ENCODE measurements around the gene RAI14.

Gene RAI14

GRCh38 chr5:34857161-34857560 lies 201.0 kb downstream of the RAI14 start:
- H3K27ac ChIP-seq: no peak overlapping the region
- H3K4me3 ChIP-seq (ENCODE audit: low read depth, low read length): no peak overlapping the region
- H3K9me3 ChIP-seq (ENCODE audit: severe bottlenecking): peaks cover 4% of the 10 kb centered on the region
- no peaks in the 10 kb centered on the region for H3K27me3 ChIP-seq (ENCODE audit: insufficient read depth, low read depth, severe bottlenecking)
- H3K36me3 ChIP-seq: no peaks in the 10 kb centered on the region
- DNase-seq: no peak
- TF ChIP-seq, protein P1, sequence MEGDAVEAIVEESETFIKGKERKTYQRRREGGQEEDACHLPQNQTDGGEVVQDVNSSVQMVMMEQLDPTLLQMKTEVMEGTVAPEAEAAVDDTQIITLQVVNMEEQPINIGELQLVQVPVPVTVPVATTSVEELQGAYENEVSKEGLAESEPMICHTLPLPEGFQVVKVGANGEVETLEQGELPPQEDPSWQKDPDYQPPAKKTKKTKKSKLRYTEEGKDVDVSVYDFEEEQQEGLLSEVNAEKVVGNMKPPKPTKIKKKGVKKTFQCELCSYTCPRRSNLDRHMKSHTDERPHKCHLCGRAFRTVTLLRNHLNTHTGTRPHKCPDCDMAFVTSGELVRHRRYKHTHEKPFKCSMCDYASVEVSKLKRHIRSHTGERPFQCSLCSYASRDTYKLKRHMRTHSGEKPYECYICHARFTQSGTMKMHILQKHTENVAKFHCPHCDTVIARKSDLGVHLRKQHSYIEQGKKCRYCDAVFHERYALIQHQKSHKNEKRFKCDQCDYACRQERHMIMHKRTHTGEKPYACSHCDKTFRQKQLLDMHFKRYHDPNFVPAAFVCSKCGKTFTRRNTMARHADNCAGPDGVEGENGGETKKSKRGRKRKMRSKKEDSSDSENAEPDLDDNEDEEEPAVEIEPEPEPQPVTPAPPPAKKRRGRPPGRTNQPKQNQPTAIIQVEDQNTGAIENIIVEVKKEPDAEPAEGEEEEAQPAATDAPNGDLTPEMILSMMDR (IDR thresholded peaks at IDR 0.05; ENCODE audit: low read depth, low read length): no peak

GRCh38 chr5:34857894-34858293 lies 201.8 kb downstream of the RAI14 start:
- no peak overlapping the region for H3K27ac ChIP-seq
- no peak for DNase-seq
- H3K27me3 ChIP-seq (ENCODE audit: insufficient read depth, low read depth, severe bottlenecking): no peaks in the 10 kb centered on the region
- peaks cover 4% of the 10 kb centered on the region for H3K9me3 ChIP-seq (ENCODE audit: severe bottlenecking)
- no peak overlapping the region for H3K4me3 ChIP-seq (ENCODE audit: low read depth, low read length)
- TF ChIP-seq, protein P1 (IDR thresholded peaks at IDR 0.05; ENCODE audit: low read depth, low read length): no peak
- H3K36me3 ChIP-seq: no peaks in the 10 kb centered on the region

DNA sequence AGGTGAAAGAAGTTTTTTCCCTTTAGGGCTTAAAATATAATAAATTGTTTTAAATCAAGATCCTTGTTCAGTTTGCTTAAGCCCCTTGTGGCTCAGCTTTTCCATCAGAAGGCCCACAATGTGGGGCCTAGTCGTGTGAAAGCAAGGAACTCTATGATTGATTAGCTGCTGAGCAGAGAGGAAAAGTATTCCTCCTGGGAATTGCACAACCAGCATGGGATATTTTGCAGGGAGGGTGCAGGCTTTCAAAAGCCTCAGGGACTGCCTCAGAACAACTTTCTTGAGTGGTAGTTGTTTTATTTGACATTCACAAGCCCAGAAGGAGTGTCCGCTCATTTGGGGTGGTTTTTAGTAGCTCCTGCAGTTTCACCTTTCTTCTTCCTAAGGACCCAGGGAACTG lies 202.7 kb downstream of the RAI14 start:
- H3K9me3 ChIP-seq (ENCODE audit: severe bottlenecking): no peaks in the 10 kb centered on the region
- no peak overlapping the region for H3K4me3 ChIP-seq (ENCODE audit: low read depth, low read length)
- TF ChIP-seq, protein P1 (IDR thresholded peaks at IDR 0.05; ENCODE audit: low read depth, low read length): no peak
- DNase-seq: no peak
- no peak overlapping the region for H3K27ac ChIP-seq
- H3K27me3 ChIP-seq (ENCODE audit: insufficient read depth, low read depth, severe bottlenecking): no peaks in the 10 kb centered on the region
- no peaks in the 10 kb centered on the region for H3K36me3 ChIP-seq

DNA sequence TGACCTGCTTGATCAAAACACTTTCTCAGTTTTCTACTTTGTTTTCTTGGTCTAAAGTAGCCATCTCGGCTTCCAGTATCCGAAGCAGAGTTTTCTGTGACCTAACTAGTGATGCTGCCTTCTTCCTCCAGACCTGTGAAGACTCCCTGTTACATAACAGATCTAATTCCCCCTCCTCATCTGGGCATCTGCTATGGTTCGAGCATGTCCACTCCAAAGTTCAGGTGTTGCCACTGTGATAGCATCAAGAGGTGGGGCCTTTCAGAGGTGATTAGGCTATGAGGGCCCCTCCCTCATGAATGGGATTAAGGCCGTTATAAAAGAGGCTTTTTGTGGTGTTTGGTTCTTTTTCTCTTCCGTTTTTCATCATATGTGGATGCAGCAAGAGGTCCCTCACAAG lies 203.1 kb downstream of the RAI14 start:
- H3K36me3 ChIP-seq: no peaks in the 10 kb centered on the region
- no peak for DNase-seq
- H3K27me3 ChIP-seq (ENCODE audit: insufficient read depth, low read depth, severe bottlenecking): no peaks in the 10 kb centered on the region
- H3K27ac ChIP-seq: no peak overlapping the region
- H3K9me3 ChIP-seq (ENCODE audit: severe bottlenecking): no peaks in the 10 kb centered on the region
- TF ChIP-seq, protein P1 (IDR thresholded peaks at IDR 0.05; ENCODE audit: low read depth, low read length): no peak
- H3K4me3 ChIP-seq (ENCODE audit: low read depth, low read length): no peak overlapping the region

DNA sequence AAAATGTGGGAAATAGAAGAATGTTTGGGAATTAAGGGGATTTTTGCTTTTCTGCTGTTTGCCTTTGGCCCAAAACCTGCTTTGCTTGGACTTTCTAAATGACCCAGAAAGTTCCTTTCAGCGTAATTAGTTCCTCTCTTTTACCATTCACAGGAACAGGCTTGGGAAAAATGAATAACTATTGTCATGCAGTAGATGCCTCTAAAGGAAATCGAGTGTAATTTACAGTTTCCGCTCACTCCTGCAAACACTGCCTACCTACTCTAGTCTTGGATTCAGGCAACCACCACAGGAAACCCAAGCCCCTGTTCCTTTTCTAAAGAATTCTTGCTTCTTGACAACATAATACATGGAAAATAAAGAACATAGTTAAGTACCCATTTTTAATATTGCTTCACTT lies 207.8 kb downstream of the RAI14 start:
- no peak for DNase-seq
- Histone ChIP-seq H3K27me3 (ENCODE audit: insufficient read depth, low read depth, severe bottlenecking) (no peaks in the 10 kb centered on the region), H3K9me3 (ENCODE audit: severe bottlenecking) (no peaks in the 10 kb centered on the region), H3K27ac (no peak overlapping the region), H3K4me3 (ENCODE audit: low read depth, low read length) (no peak overlapping the region), H3K36me3 (no peaks in the 10 kb centered on the region)
- TF ChIP-seq, protein P1 (IDR thresholded peaks at IDR 0.05; ENCODE audit: low read depth, low read length): no peak

DNA sequence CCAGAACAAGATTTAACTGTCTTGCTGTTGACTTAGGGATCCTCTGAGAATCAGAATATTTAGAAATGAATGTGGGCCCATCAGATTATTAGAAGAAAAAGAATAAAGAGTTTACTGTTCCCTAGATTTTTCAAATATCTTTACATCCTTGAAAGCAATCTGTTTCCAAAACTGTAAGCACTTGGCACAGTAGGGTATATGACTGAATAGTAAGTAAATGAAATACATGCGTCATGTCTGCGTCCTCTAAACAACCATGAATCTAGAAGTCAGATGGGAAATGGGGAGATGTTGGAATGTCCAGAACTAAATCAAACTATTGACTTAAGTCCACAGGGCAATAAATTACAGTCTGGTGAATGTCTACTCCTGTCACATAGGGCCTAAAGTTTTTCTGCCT lies 209.0 kb downstream of the RAI14 start:
- TF ChIP-seq, protein P1 (IDR thresholded peaks at IDR 0.05; ENCODE audit: low read depth, low read length): no peak
- Histone ChIP-seq H3K27me3 (ENCODE audit: insufficient read depth, low read depth, severe bottlenecking) (no peaks in the 10 kb centered on the region), H3K36me3 (no peaks in the 10 kb centered on the region), H3K27ac (no peak overlapping the region), H3K4me3 (ENCODE audit: low read depth, low read length) (no peak overlapping the region), H3K9me3 (ENCODE audit: severe bottlenecking) (no peaks in the 10 kb centered on the region)
- DNase-seq: no peak

Measured in WERI-Rb-1 (cell line).